HEK293T (cell line): Measurements from ENCODE around the gene NUCB2.

Experiments used
- CTBP1 ChIP-seq: fragments of 450-650 bp; IDR thresholded peaks from 2 replicates; pipeline ENCODE4 v1.6.1; 2016; ENCODE audit warnings: borderline replicate concordance
- ELF4 ChIP-seq: fragments of 450-650 bp; IDR thresholded peaks from 2 replicates; pipeline ENCODE4 v1.6.1; 2017; ENCODE audit warnings: antibody characterized with exemption
- FOXA1 ChIP-seq: fragments of 450-650 bp; IDR thresholded peaks from 2 replicates; pipeline ENCODE4 v1.6.1; 2016; ENCODE audit warnings: mild to moderate bottlenecking
- FOXK2 ChIP-seq: fragments of 450-650 bp; IDR thresholded peaks from 2 replicates; pipeline ENCODE4 v1.6.1; 2016; ENCODE audit warnings: mild to moderate bottlenecking
- FOXM1 ChIP-seq: fragments of 450-650 bp; IDR thresholded peaks from 2 replicates; pipeline ENCODE4 v1.6.1; 2017; ENCODE audit warnings: mild to moderate bottlenecking, borderline replicate concordance
- HDGF ChIP-seq: fragments of 450-650 bp; IDR thresholded peaks from 2 replicates; pipeline ENCODE4 v1.6.1; 2017; ENCODE audit warnings: antibody characterized with exemption, borderline replicate concordance
- L3MBTL2 ChIP-seq: fragments of 450-650 bp; conservative IDR thresholded peaks from 2 replicates; pipeline ENCODE4 v1.6.1; 2016; ENCODE audit warnings: mild to moderate bottlenecking
- LEF1 ChIP-seq: fragments of 450-650 bp; IDR thresholded peaks from 2 replicates; pipeline ENCODE4 v1.6.1; 2017; ENCODE audit warnings: mild to moderate bottlenecking, borderline replicate concordance
- NFRKB ChIP-seq: fragments of 450-650 bp; IDR thresholded peaks from 2 replicates; pipeline ENCODE4 v1.6.1; 2016; ENCODE audit warnings: mild to moderate bottlenecking, moderate library complexity
- PKNOX1 ChIP-seq: fragments of 450-650 bp; IDR thresholded peaks from 2 replicates; pipeline ENCODE4 v1.6.1; 2016
- SP1 ChIP-seq: fragments of 450-650 bp; IDR thresholded peaks from 2 replicates; pipeline ENCODE4 v1.6.1; 2017
- SUZ12 ChIP-seq: fragments of 450-650 bp; IDR thresholded peaks from 2 replicates; pipeline ENCODE4 v1.6.1; 2016; ENCODE audit warnings: mild to moderate bottlenecking

GRCh38 chr11:17230867-17231851, 45.4 kb upstream of the NUCB2 start:
- TF ChIP-seq CTBP1 (no peak), ELF4 (no peak), HDGF (no peak), SUZ12 (no peak), SP1 (no peak), FOXM1 (no peak), FOXK2 (no peak), PKNOX1 (no peak), NFRKB (no peak), L3MBTL2 (no peak), LEF1 (no peak), FOXA1 (no peak)
